ACC112 (cell line): ENCODE data around the gene SNAP47.

Experiments used
- H2AFZ ChIP-seq: fragments of 200-600 bp; sonication (generic); one replicate; pipeline ENCODE4 v1.6.0; 2017; ENCODE audit warnings: antibody characterized with exemption, low read length; ENCODE audit not compliant: unreplicated experiment
- H3K27ac ChIP-seq: fragments of 200-600 bp; sonication (generic); 2 replicates; pipeline ENCODE4 v1.5.1; 2014; ENCODE audit warnings: low read depth, mild to moderate bottlenecking, antibody characterized with exemption, low read length, moderate library complexity
- H3K27me3 ChIP-seq: fragments of 200-600 bp; sonication (generic); 2 replicates; pipeline ENCODE4 v1.6.1; 2014; ENCODE audit warnings: mild to moderate bottlenecking, antibody characterized with exemption, low read length, moderate library complexity, mixed read lengths; ENCODE audit not compliant: insufficient read depth
- H3K36me3 ChIP-seq: fragments of 200-600 bp; sonication (generic); 2 replicates; pipeline ENCODE4 v1.6.1; 2016; ENCODE audit warnings: mild to moderate bottlenecking, antibody characterized with exemption, low read length, moderate library complexity, mixed read lengths; ENCODE audit not compliant: insufficient read depth
- H3K4me1 ChIP-seq: fragments of 200-600 bp; sonication (generic); one replicate; pipeline ENCODE4 v1.6.1; 2016; ENCODE audit warnings: low read length, mixed read lengths; ENCODE audit not compliant: insufficient read depth, unreplicated experiment, control insufficient read depth
- H3K4me3 ChIP-seq: fragments of 200-600 bp; sonication (generic); 2 replicates; pipeline ENCODE4 v1.5.1; 2014; ENCODE audit warnings: mild to moderate bottlenecking, low read depth, low read length
- H3K79me2 ChIP-seq: fragments of 200-600 bp; sonication (generic); one replicate; pipeline ENCODE4 v1.6.0; 2016; ENCODE audit warnings: low read length; ENCODE audit not compliant: control insufficient read depth, unreplicated experiment, insufficient read depth

SNAP47 gene

GRCh38 chr1:227749225-227749624 is 14.0 kb downstream of the SNAP47 start:
- Histone ChIP-seq H3K27ac (no peak overlapping the region), H3K79me2 (peaks cover 21% of the 10 kb centered on the region), H3K27me3 (no peaks in the 10 kb centered on the region), H3K36me3 (no peaks in the 10 kb centered on the region; the same call in 1 of the 2 replicates), H3K4me1 (peaks cover 2% of the 10 kb centered on the region), H3K4me3 (no peak overlapping the region), H2AFZ (no peak overlapping the region)

DNA sequence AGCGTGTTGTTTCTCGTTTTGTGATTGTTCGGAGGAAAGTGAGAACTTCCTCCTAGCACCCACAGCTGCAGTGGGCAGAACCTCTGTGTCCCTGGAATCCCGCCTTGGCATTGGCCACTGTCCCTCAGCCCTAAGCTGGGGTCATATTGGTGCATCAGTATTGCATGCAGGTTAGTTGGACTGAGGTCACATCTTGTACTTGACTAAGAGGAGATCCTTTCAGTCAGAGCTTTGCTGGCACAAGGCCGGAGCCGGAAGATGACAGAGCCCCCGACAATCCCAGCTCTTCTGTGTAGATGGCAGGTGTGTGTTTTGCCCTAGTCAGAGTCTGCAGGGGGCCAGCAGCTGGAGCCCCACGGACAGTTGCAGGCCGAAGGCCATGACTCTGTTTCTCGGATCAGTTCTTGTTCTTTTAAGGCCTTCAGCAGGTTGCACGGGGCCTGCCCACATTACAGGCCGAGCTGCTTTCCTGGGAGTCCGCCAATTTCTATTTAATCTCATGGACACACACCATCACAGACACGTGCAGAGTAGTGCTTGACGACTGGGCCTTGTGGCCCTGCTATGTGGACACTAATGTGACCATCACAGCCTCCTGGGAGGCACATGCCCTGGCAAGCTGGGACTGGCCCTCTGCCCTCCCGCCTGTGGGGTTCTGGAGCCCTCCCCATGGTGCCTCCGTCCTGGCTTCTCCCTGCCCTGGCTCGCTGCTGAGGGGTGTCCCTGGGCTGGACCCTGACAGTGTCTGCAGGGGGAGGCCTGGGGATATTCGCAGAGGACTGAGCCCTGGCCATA is 14.9 kb downstream of the SNAP47 start:
- H3K36me3 ChIP-seq: no peaks in the 10 kb centered on the region; the same call in 1 of the 2 replicates
- H2AFZ ChIP-seq: no peak overlapping the region
- H3K27ac ChIP-seq: no peak overlapping the region
- peaks cover 6% of the 10 kb centered on the region for H3K4me1 ChIP-seq
- no peaks in the 10 kb centered on the region for H3K27me3 ChIP-seq
- no peak overlapping the region for H3K4me3 ChIP-seq
- H3K79me2 ChIP-seq: peaks cover 21% of the 10 kb centered on the region

- H3K27me3 ChIP-seq: no peaks in the 10 kb centered on the region
- H3K36me3 ChIP-seq: no peaks in the 10 kb centered on the region
- peaks cover 11% of the 10 kb centered on the region for H3K4me1 ChIP-seq
- H3K27ac ChIP-seq: no peak overlapping the region
- peaks cover 9% of the 10 kb centered on the region for H3K79me2 ChIP-seq
- H3K4me3 ChIP-seq: no peak overlapping the region
- no peak overlapping the region for H2AFZ ChIP-seq
Measured at GRCh38 chr1:227753999-227754711, 18.9 kb downstream of the SNAP47 start.

- Histone ChIP-seq H3K79me2 (peaks cover 9% of the 10 kb centered on the region), H3K4me3 (no peak overlapping the region), H3K4me1 (peaks cover 19% of the 10 kb centered on the region), H3K27ac (no peak overlapping the region), H3K36me3 (no peaks in the 10 kb centered on the region), H3K27me3 (no peaks in the 10 kb centered on the region), H2AFZ (no peak overlapping the region)
Measured at GRCh38 chr1:227754958-227755357, 19.7 kb downstream of the SNAP47 start.

DNA sequence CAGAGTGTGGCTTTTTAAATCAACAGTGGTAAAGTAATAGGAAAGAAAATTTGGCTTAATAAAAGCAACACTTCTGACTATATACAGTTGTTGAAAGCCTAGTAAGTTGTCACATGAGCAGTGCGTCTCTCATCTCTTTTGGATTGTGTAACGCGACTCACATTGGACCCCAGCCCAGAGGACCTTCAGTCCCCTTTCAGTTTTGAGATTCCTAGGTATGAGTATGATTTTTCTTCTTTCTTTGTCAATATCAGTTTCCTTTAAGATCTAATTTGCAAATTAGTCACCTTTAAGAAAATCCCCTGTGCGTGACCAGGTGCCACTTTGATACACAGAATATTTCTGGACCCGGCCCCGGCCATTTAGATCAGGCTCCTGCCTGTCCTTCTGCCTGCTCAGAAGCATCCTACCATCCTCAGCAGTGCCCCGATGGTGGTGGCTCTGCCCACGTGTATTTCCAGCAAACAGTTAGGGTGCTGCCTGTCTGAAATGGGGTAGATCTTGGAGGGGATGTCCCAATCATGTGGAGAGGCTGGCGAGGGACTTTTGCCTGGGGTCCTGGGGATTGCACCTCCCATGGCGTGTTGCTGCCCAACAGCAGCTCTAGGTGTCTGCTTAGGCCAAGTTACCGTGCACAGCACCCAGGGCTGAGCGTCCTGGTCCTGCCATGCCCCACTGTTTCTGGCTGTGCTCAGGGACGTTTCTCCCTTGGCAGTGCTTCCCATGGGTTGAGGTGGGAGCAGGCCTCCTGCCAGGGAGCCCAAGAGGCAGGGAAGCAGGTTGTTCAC is 21.1 kb downstream of the SNAP47 start:
- Histone ChIP-seq H2AFZ (no peak overlapping the region), H3K79me2 (peaks cover 9% of the 10 kb centered on the region), H3K36me3 (no peaks in the 10 kb centered on the region; the same call in 1 of the 2 replicates), H3K27me3 (no peaks in the 10 kb centered on the region), H3K4me1 (peaks cover 24% of the 10 kb centered on the region), H3K27ac (no peak overlapping the region), H3K4me3 (no peak overlapping the region)

- peaks cover 5% of the 10 kb centered on the region for H3K79me2 ChIP-seq
- H3K4me3 ChIP-seq: no peak overlapping the region
- H3K27me3 ChIP-seq: no peaks in the 10 kb centered on the region
- no peak overlapping the region for H3K27ac ChIP-seq
- H3K36me3 ChIP-seq: no peaks in the 10 kb centered on the region; the same call in 1 of the 2 replicates
- H3K4me1 ChIP-seq: peaks cover 24% of the 10 kb centered on the region
- no peak overlapping the region for H2AFZ ChIP-seq
Measured at GRCh38 chr1:227757781-227758180, 22.5 kb downstream of the SNAP47 start.

DNA sequence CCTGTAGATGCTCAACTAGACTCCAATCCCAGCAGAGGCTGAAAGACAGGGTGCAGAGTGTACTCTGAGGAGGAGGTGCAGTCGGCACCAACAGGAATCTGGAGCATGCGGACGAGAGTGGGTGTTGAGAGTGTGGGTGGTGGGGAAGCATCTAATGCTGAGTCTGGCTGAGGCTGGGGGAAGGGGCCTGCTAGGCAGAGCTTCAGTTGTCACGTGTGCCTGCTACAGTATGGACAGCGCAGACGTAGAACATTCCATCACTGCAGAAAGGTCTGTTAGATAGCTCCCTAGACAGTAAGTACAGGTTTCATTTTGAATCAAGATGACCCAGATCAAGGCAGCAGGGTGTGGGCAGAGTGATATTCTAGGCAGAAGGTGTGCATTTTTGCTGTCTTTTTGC is 23.1 kb downstream of the SNAP47 start:
- Histone ChIP-seq H3K27me3 (no peaks in the 10 kb centered on the region), H3K79me2 (peaks cover 1% of the 10 kb centered on the region), H3K4me3 (no peak overlapping the region), H2AFZ (no peak overlapping the region), H3K4me1 (peaks cover 24% of the 10 kb centered on the region), H3K27ac (no peak overlapping the region), H3K36me3 (no peaks in the 10 kb centered on the region; the same call in 1 of the 2 replicates)

DNA sequence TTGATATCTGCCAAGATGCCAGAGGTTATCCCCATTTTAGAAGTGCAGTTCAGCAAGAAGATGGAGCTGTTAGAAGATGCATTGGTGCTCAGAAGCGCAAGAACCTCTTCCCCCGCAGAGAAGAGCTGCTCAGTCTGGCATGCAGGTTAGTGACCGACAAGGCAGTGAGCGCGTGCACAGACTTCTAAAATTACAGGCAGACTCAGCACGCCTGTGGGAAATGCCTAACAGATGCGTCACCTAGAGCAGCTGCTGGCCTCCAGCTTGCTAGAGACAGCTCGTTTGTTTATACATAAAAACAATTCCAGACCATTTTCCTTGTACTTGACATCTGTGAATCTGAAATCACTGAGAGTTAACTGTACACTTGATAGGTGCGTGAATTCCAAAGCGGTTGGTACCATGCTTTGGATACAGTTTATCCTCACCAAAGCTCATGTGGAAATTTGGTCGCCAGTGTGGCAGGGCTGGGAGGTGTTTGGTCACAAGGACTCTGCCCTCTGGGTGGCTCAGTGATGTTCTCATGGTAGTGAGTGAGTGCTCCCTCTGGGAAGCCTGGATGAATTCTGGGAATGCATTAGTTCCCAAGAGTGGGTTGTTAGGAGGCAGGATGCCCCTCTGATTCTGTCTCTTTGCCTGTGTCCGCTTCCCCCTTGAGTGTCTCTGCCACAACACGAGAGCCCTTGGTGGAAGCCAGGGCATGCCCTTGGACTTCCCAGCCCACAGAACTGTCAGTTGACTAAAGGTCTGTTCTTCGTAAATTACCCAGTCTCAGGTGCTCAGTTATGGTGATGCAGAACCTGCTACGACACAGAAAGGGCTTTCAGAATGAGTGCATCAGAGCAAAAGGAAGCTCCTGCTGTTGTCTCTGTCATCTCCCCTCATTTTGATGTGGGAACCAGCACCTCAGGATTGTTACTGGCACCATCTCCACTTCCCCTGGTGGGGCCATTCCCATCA is 24.4 kb downstream of the SNAP47 start:
- H3K4me1 ChIP-seq: peaks cover 18% of the 10 kb centered on the region
- peaks cover 5% of the 10 kb centered on the region for H3K79me2 ChIP-seq
- peak overlapping the region; percentile 54 for H3K27ac ChIP-seq
- no peak overlapping the region for H2AFZ ChIP-seq
- no peak overlapping the region for H3K4me3 ChIP-seq
- no peaks in the 10 kb centered on the region; the same call in 1 of the 2 replicates for H3K36me3 ChIP-seq
- no peaks in the 10 kb centered on the region for H3K27me3 ChIP-seq

- Histone ChIP-seq H3K4me1 (peaks cover 18% of the 10 kb centered on the region), H3K27ac (peak overlapping the region; percentile 54; the same call in 1 of the 2 replicates), H3K27me3 (no peaks in the 10 kb centered on the region), H3K4me3 (no peak overlapping the region), H3K79me2 (peaks cover 5% of the 10 kb centered on the region), H2AFZ (no peak overlapping the region), H3K36me3 (no peaks in the 10 kb centered on the region; the same call in 1 of the 2 replicates)
Measured at GRCh38 chr1:227760377-227760776, 25.1 kb downstream of the SNAP47 start.
